K562 (cell line): ENCODE results near the gene PPM1F. TPM values are rescaled to one million over a fixed set of nuclear protein-coding genes. Genes with fewer than 3 reads are reported as not detected.
A peak's percentile ranks its signal among the peaks of the same experiment; 100 is the strongest.

Experiments
- MLLT1 ChIP-seq, 2 experiments: fragments of 450-650 bp; IDR thresholded peaks; 2 replicates each; pipeline ENCODE4 v1.6.1; 2016
- POLR3G ChIP-seq: IDR thresholded peaks from 2 replicates; pipeline ENCODE4 v1.6.1; 2011; ENCODE audit not compliant: insufficient read length, insufficient replicate concordance; ENCODE audit errors: extremely low read depth
- TCF7L2 ChIP-seq: fragments of 150-350 bp; IDR thresholded peaks from 2 replicates; pipeline ENCODE4 v1.6.1; 2016; ENCODE audit warnings: low read depth, mild to moderate bottlenecking, low read length, moderate library complexity
- ZC3H11A ChIP-seq: IDR thresholded peaks from 2 replicates; pipeline ENCODE4 v1.6.1; 2012; ENCODE audit warnings: low read depth, low read length, improper control_type of control experiment
- ZNF124 ChIP-seq: sonication (generic); formaldehyde crosslinking; IDR thresholded peaks from 2 replicates; pipeline ENCODE4 v1.8.1; 2022; ENCODE audit warnings: missing genetic modification reagents
- ZNF592 ChIP-seq: fragments of 450-650 bp; IDR thresholded peaks from 2 replicates; pipeline ENCODE4 v1.6.1; 2017; ENCODE audit warnings: antibody characterized with exemption, mild to moderate bottlenecking
- ZNF764 ChIP-seq: fragments of 250-450 bp; sonication (Bioruptor Pico); IDR thresholded peaks from 2 replicates; pipeline ENCODE4 v1.4.0; 2020; ENCODE audit warnings: low read depth, mild to moderate bottlenecking, moderate library complexity
- ZNF79 ChIP-seq: fragments of 250-450 bp; sonication (Bioruptor Pico); IDR thresholded peaks from 2 replicates; pipeline ENCODE4 v1.4.0; 2020; ENCODE audit warnings: low read depth, mild to moderate bottlenecking, moderate library complexity
- polyA plus RNA-seq, 8 experiments: library from polyadenylated mRNA; depleted of rRNA in 4 of 8; stranded (reverse) in 5 of 8; unstranded in 3 of 8; fragments of >200 nt; fragmentation: Nextera tagmentation in 2 of 8; fragmentation: Illumina TruSeq in 1 of 8; extraction: Ambion mirVana in 2 of 8; extraction: Trizol in 1 of 8; gene quantifications; 2 replicates each; pipeline versions ENCODE4 v1.2.1 to v1.2.3, GENCODE V29; 2011 to 2014; ENCODE audit warnings: inconsistent platforms in 1 of 8, missing spikeins in 1 of 8
- total RNA-seq, 7 experiments: library from RNA; depleted of rRNA in 6 of 7; stranded (reverse); fragments of >200 nt in 6 of 7; fragmentation: Illumina TruSeq in 2 of 7; extraction: Trizol in 2 of 7; gene quantifications; 2 replicates each; pipeline versions ENCODE4 v1.2.1 to v1.2.3, GENCODE V29; 2011 to 2021; ENCODE audit warnings: low replicate concordance in 1 of 7

PPM1F gene
- total and polyA plus RNA-seq, 9 of the 15 experiments (the other 6 are each of a cell fraction or from before 2014, with no cell fraction given), result 2.1 to 159 (median 64.0) TPM

- TF ChIP-seq MLLT1 (IDR thresholded peaks at IDR 0.05) (no peak), ZNF79 (CRISPR knock-in tag) (no peak), POLR3G (no peak), ZC3H11A (no peak), ZNF764 (no peak), TCF7L2 (0 out of 2 replicates have a peak, but pooled peaks have one; percentile 45), ZNF124 (CRISPR knock-in tag) (no peak), ZNF592 (no peak)
These were observed 7.0 kb downstream of the PPM1F start (continued) for GRCh38 chr22:21945453-21946261.
